Upper lobe of right lung (tissue), 1 donor: ENCODE results near the gene RPL10. TPM values are rescaled to one million over a fixed set of nuclear protein-coding genes. Genes with fewer than 3 reads are reported as not detected.

Experiments used
- ATAC-seq: fragments of 200-7000 bp; cut with Tn5 transposase; one replicate; pipeline ENCODE4 v1.9.1; 2020; ENCODE audit warnings: mild to moderate bottlenecking, moderate library complexity
- DNase-seq: peaks from one replicate; pipeline ENCODE4 v3.0.0-alpha.2; 2020
- H3K27ac ChIP-seq: fragments of 200-600 bp; one replicate; pipeline ENCODE4 v1.8.0; 2022
- H3K27me3 ChIP-seq: fragments of 200-600 bp; one replicate; pipeline ENCODE4 v1.8.0; 2022; ENCODE audit warnings: mild to moderate bottlenecking
- H3K36me3 ChIP-seq: fragments of 200-600 bp; one replicate; pipeline ENCODE4 v1.8.0; 2022
- H3K4me1 ChIP-seq: fragments of 200-600 bp; one replicate; pipeline ENCODE4 v1.8.0; 2022
- H3K4me3 ChIP-seq: fragments of 200-600 bp; one replicate; pipeline ENCODE4 v1.8.0; 2022; ENCODE audit warnings: mild to moderate bottlenecking
- H3K9me3 ChIP-seq: fragments of 200-600 bp; one replicate; pipeline ENCODE4 v1.8.0; 2022
- CTCF ChIP-seq: fragments of 200-600 bp; IDR thresholded peaks from one replicate; pipeline ENCODE4 v1.8.0; 2022; ENCODE audit warnings: antibody characterized with exemption
- intact Hi-C: fragments of 100-400 bp; cut with DNase I; formaldehyde crosslinking; loops from one replicate; pipeline ENCODE4 v1.11.0; 2022
- total RNA-seq: library from RNA; stranded (reverse); fragmentation: NEBNext Ultra II Directional; extraction: Animal tissue kit (Norgen Biotek cat#: 25700); gene quantifications from one replicate; pipeline ENCODE4 v1.2.1, GENCODE V29; 2021
- donor health status: DM: no; HTN: yes; CAD: no; lungs with severe emphysema.

Gene RPL10
- total RNA-seq, 1 donor from 2014 or later, result 2,677 TPM

GRCh38 chrX:154373340-154374306, 24.6 kb upstream of the RPL10 start:
- peak overlapping the region; percentile 47 for H3K27ac ChIP-seq
- no peak for ATAC-seq
- no peaks in the 10 kb centered on the region for H3K36me3 ChIP-seq
- TF ChIP-seq CTCF, result peak; percentile 53
- peak; percentile 81 for DNase-seq
- peak overlapping the region; percentile 71 for H3K4me3 ChIP-seq
- no peaks in the 10 kb centered on the region for H3K27me3 ChIP-seq
- no peaks in the 10 kb centered on the region for H3K9me3 ChIP-seq
- intact Hi-C loops, result no loop called here
- peaks cover 11% of the 10 kb centered on the region for H3K4me1 ChIP-seq

- H3K4me3 ChIP-seq, result peak within 1 kb of the TSS; percentile 71
- no peak for ATAC-seq
- peak within 1 kb of the TSS; percentile 51 for H3K27ac ChIP-seq
- no peaks in the 10 kb centered on the region for H3K27me3 ChIP-seq
- no peak for DNase-seq
- H3K36me3 ChIP-seq, result no peaks in the 10 kb centered on the region
- TF ChIP-seq CTCF, result no peak
- intact Hi-C loops, result no loop called here
- no peaks in the 10 kb centered on the region for H3K9me3 ChIP-seq
- peaks cover 10% of the 10 kb centered on the region for H3K4me1 ChIP-seq
These were observed 23.6 kb upstream of the RPL10 start, which contains the start of gene FLNA for GRCh38 chrX:154374313-154375155. FLNA (minus strand) TSS chrX:154374634; CDS start chrX:154371245, 3,389 bp downstream.

GRCh38 chrX:154375156-154375504, 23.0 kb upstream of the RPL10 start:
- Histone ChIP-seq H3K4me3 (peak overlapping the region; percentile 71), H3K36me3 (no peaks in the 10 kb centered on the region), H3K27me3 (no peaks in the 10 kb centered on the region), H3K4me1 (peaks cover 10% of the 10 kb centered on the region), H3K9me3 (no peaks in the 10 kb centered on the region), H3K27ac (peak overlapping the region; percentile 51)
- no peak for TF ChIP-seq CTCF
- ATAC-seq, result no peak
- no peak for DNase-seq
- intact Hi-C loops, result no loop called here

- Histone ChIP-seq H3K4me1 (peaks cover 10% of the 10 kb centered on the region), H3K36me3 (no peaks in the 10 kb centered on the region), H3K27me3 (no peaks in the 10 kb centered on the region), H3K27ac (no peak overlapping the region), H3K4me3 (no peak overlapping the region), H3K9me3 (no peaks in the 10 kb centered on the region)
- no peak for TF ChIP-seq CTCF
- intact Hi-C loops, result no loop called here
- DNase-seq (peak; percentile 35), ATAC-seq (no peak)
These were observed 21.4 kb upstream of the RPL10 start for GRCh38 chrX:154376774-154377173.

- no peak for TF ChIP-seq CTCF
- Histone ChIP-seq H3K27me3 (no peaks in the 10 kb centered on the region), H3K27ac (peak overlapping the region; percentile 90), H3K4me3 (peak overlapping the region; percentile 50), H3K4me1 (peaks cover 7% of the 10 kb centered on the region), H3K9me3 (no peaks in the 10 kb centered on the region), H3K36me3 (no peaks in the 10 kb centered on the region)
- ATAC-seq (peak; percentile 5), DNase-seq (peak; percentile 86)
- intact Hi-C loops, result no loop called here
These were observed 19.9 kb upstream of the RPL10 start for GRCh38 chrX:154378059-154378798.
